Esophagus muscularis mucosa (tissue), 4 donors: ENCODE measurements around the gene IQCK.

ENCODE experiments used
- CTCF ChIP-seq, 3 experiments: fragments of 200-600 bp in 2 of 3; fragments of 450-650 bp in 1 of 3; sonication (generic) in 2 of 3; IDR thresholded peaks; one replicate each; pipeline ENCODE4 v1.5.1; 2017 to 2019; ENCODE audit warnings: antibody characterized with exemption in 3 of 3, mild to moderate bottlenecking in 2 of 3, moderate library complexity in 1 of 3
- EP300 ChIP-seq: sonication (generic); formaldehyde crosslinking; IDR thresholded peaks from one replicate; pipeline ENCODE4 v1.6.1; 2017; ENCODE audit warnings: antibody characterized with exemption
- POLR2A ChIP-seq: fragments of 450-650 bp; IDR thresholded peaks from one replicate; pipeline ENCODE4 v1.6.1; 2017; ENCODE audit warnings: antibody characterized with exemption, moderate library complexity, mild to moderate bottlenecking, low read depth
- POLR2AphosphoS5 ChIP-seq, 2 donors: sonication (generic); formaldehyde crosslinking; IDR thresholded peaks; one replicate each; pipeline ENCODE4 v1.6.1; 2017; ENCODE audit warnings: antibody characterized with exemption in 2 of 2

GRCh38 chr16:19708296-19709205, 9.5 kb upstream of the IQCK start:
- TF ChIP-seq CTCF (IDR thresholded peaks at IDR 0.05) (no peak), EP300 (no peak), POLR2AphosphoS5 (IDR thresholded peaks at IDR 0.05) (no peak), POLR2A (no peak)
